CD4-positive, alpha-beta T cell treated with Interleukin-15 for 4 hours (primary cell): Measurements from ENCODE around the gene TEKTIP1.

Source experiments
- DNase-seq: peaks from one replicate; pipeline ENCODE4 v3.0.0-alpha.2; 2020; ENCODE audit warnings: low spot score

The TEKTIP1 gene

DNA sequence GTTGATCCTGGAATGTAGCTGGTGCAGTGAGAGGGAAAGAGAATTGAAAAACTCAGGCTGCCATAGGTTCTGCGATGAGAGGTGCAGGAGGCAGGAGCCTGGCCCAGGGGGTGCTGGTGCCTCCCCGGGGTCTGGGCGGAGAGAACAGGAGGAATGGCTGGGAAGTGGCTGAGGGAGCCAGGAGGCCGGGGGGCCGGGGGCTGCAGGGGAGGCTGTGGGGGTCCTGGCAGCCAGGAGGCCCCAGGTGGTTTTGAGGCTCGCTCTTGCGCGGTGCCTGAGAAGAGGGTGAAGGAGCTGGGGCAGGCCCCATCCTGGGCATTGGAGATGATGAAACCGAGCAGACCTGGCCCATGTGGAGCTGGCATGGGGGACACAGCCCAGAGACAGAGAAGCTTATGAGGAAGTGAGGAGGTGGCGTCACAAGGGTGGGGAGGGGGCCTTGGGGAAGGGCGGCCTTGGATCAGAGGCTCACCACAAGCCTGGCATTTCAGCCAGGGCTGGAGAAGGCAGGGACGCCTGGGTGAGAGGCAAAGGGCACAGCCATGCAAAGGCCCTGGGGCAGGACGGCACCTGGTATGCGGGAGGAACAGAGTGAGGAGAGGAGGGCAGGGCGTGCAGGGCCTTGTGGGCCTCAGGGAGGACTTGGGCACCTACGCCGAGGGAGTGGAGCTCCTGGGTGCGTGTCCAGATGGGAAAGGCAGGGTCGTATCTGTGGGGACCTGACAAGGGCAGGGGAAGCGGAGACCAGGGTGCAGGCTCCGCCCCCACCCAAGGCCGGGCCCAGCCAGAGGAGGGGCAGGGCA is 1.3 kb upstream of the TEKTIP1 start:
- no peak for DNase-seq

DNA sequence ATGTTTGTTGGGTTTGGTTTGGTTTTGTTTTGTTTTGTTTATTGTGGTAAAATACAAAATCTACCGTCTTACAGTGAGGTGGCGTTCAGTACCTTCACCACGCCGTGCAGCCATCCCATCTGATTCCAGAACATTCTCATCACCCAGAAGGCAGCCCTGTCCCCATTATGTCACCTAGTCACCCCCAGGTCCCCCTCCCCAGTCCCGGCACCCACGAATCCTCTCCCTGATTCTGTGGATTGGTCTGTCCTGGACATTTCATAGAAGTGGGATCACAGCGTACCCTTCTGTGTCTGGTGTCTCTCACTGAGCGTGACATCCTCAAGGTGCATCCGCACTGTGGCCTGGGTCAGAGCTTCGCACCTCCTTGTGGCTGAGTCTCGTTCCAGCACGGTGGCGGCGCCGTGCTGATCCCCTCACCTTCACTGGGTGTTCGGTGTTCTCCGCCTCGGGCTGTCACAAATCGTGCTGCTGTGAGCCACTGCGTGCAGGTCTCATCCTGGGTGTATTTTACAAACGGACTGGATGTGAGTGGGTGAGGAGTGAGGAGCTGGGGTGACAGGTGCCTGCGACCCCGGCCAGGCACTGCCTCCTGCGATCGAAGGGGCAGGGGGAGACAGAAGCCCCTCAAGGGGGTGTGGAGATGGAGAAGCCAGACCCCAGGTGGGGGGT is 580 bp upstream of the TEKTIP1 start:
- DNase-seq = no peak

DNA sequence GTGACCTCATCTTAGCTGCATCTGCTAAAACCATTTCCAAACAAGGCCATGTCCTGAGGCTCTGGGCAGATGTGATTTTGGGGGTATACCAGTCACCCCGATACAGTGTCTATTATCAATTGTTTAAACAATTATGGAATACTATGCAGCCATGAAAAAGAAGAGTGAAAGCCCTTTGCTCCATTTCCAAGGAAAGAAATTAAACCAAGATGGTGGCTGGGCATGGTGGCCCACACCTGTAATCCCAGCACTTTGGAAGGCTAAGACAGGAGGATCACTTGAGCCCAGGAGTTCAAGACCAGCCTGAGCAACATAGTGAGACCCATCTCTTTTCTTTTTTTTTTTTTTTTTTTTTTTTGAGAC is 763 bp downstream of the TEKTIP1 start:
- DNase-seq = no peak

DNA sequence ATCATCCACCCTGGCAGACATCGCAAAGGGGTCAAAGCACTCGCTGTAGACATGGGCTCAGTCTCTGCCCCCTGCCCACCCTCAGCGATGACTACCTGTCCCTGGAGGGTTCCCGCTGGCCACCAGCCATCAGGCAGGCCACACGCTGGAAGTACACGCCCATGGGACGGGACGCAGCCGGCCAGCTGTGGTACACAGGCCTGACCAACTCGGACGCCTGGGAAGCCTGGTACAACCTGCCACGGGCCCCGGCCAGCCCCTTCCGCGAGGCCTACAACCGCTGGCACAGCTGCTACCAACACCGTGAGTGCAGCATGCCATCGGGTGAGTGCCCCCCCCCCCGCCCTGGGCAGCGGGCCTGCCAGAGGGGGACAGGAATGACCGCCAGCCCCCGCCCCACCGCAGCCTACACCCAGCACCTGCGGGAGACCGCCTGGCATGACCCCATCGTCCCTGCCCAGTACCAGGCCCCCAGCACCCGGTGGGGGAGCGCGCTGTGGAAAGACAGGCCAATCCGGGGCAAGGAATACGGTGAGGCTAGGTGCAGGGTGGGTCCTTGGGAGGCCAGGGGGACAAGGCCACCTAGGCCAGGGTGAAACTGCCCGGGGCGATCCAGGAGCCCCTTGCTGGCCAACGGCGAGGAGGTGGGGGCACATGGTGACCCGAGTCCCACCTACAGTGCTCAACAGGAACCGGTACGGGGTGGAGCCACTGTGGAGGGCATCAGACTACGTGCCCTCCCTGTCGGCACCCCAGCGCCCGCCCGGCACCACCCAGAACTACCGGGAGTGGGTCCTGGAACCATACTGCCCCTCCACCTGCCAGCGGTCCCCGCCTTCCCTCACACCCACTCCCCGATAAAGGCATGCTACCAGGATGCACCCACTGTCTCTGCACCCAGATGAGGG is 4.4 kb downstream of the TEKTIP1 start:
- DNase-seq = no peak

DNA sequence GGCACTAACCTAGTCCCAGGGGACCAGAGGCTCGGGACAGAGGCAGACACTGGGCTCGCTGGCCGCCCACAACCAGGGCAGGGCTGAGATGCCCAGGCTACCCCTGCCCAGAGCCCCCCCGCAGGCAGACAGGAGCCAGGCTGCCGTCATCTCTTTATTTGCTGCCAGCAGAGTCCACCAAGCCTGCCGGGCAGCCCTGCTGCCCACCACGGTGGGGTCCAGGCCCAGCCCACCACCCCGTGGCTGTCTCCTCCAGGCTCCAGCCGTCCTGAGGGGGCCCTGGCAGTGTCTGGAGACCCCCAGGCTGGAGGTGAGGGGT is 5.0 kb downstream of the TEKTIP1 start:
- DNase-seq = no peak

DNA sequence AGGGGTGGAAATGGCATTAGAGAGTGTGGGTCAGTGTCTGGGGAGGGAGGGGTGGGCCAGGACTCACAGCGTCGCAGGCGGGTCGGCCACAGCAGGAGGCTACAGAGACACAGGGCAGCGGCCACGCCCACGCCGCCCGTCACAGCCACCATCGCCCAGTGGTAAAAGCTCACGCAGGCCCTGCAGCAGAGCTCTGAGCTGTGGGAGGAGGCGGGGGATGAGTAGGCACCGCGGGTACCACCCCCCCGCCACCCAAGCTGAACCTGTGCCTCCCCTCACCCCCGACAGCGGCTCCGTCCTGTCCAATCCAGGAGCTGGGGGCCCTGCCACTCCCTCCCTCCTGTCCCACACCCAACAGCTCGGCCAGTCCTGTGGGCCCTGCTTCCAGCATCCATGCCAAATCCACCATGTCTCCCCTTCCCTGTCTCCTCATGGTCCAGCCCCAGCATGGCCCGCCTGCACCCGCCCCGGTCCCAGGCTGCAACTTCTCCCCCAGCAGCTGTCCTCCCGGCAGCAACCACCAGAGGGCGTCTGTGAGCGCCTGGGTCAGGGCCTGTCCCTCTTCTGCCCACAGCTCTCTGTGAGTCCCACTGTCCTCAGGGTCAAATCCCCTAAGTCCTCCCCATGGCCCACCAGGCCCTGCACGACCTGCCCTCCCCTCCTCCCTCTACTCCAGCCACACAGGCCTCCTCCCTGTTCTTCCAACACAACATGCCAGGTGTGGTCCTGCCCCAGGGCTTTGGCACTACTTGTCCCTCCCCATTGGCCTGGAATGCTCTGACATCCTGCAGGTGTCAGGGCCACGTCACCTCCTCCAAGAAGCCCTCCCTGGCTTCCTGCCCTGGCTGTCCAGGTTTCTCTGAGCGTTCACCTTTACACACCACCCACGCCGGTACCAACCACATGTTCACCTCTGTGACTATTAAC is 6.0 kb downstream of the TEKTIP1 start:
- DNase-seq = peak; percentile 75

DNA sequence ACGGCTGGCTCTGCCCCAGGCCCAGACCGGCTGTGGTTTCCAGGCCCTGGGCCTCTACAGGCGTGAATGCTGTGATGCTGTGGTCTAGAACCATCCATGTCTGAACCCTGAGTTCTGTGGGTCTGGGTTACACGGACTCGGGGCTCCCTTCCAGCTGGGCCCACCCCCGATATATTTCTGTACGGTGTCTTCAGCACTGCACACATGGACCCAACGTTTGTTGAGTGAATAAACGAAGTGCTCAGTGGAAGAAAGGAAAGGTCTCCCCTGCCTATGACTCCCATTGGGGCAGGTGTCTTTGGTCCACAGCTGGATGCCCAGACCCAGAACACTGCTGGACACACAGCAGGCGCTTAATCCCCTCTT is 6.7 kb downstream of the TEKTIP1 start:
- DNase-seq = no peak

DNA sequence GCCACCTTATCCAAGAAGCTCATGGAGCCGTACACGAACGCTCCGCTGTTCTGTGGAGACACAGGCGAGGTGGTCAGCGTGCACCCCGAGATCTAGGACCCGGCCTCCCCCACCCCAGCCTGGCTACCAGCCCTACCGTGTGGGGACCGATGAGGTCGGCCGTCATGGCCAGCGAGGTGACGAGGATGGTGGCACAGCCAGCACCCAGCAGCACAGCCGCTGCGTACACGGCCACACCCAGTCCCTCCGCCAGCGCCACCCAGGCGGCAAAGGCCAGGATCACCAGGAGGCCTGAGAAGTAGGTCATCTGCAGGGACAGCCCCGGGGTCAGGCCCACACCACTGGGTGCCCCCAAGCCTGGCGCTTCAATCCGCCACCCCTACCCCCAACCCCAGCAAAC is 7.1 kb downstream of the TEKTIP1 start:
- no peak for DNase-seq

DNA sequence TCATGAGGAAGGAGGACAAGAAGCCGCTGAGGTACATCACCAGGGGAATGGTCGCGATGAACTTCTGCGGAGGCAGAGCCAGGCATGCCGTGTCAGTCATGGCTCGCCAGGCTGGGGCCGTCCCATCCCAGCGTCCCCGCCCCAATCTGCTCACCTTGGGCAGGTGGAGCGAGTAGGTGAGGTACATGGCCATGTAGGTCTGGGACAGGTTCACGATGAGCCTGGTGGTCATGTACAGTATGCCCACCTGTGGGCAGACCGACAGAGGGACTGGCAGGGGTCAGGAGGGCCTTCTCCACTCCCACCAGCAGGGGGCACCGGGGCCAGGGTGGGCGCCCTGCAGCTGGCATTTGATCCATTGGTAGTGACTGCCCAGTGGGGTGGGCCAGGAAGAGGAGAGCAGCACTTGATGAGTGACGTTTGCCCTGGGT is 8.3 kb downstream of the TEKTIP1 start:
- DNase-seq = peak; percentile 16

DNA sequence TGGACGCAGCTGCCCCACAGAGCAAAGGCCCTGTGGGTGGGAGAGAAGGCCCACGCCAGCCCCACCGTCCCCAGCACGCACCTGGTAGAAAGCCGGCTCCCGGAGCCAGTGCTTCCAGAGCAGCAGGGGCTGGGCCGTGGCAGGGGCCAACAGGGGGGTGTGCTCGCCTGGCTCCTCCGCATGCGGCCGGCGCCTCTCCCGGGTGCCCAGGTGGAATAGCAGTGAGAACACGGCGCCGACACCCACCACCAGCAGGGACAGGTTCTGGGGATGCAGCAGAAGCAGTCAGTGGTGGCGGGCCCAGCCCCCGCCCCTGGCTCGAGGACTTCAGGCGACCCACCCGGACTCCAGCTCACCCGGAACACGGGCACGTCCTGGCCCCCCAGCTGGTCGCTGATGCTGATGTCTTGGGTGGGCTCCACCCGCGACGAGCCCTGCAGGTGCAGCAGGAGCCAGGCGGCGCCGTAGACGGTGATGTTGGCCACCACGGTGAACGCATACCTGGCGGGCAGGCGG is 8.9 kb downstream of the TEKTIP1 start:
- DNase-seq = no peak

DNA sequence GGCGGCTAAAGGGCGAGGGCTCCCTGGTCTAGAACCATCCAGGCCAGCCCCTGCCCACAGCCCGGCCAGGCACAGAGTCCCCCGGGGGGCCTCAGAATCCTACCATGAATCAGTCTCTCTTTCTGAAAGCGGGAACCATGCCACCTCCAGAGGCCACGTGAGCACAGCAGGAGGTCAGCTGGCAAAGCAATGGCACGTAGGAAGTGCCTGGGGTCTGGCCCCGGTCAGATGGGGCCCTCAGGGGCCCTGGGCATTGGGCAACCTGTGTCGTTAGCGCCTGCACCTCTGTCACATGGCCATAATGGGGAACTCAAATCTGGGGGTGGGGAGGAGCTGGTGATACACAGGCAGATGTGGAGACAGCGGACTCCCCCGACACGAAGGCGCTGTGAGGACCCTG is 9.6 kb downstream of the TEKTIP1 start:
- no peak for DNase-seq

DNA sequence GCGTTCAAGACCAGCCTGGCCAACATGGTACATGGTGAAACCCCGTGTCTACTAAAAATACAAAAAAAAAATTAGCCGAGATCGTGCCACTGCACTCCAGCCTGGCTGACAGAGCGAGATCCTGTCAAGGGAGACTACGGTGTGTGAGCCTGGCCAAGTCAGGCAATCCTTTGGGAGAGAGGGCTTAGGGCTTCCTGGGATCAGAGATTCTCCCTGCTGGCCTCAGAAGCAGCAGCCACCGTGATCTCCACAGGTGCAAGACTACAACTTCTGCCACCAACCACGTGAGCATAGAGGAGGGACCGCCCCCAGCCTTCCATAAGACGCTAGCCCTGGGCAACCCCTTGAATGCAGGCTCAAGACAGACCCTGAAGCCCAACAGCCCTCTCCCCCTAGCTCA is 10.8 kb downstream of the TEKTIP1 start:
- no peak for DNase-seq

DNA sequence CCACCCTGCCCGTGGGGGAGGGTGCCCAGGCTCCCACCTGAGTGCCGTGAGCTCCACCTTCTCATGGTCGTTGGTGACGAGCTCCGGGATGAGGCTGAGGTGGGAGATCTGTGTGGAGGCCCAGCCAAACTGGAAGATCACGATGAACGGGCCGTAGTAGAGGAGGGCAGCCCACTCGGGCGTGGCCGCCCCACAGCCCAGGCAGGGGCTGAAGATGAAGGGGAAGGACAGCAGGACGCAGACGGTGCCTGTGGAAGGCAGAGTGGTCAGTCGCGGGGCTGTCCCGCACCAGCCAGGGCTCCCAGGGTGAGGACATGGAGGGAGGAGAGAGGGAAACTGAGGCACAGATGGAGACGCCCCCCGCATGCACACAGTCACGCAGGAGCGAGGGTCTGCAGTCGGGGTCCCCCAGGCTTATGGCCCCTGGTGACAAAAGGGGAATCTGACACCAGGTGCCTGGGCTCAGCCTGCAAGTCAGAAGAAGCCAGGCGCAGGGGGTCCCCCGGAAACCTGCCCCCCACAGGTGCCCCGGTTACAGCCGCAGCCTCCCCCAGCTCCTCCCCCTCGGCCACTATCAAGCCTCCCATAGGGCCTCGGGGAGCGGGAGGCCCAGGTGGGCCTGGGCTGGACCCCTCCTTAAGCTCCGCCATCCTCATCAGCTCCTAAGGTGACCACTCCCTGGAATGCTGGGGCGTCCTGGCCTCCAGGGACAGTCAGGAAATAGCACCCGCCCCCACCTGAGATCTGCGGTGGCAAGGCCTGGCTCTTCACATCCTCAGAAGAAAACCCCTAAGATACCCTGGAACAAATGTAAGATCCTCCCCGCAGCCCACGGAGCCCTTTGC is 12.2 kb downstream of the TEKTIP1 start:
- no peak for DNase-seq

DNA sequence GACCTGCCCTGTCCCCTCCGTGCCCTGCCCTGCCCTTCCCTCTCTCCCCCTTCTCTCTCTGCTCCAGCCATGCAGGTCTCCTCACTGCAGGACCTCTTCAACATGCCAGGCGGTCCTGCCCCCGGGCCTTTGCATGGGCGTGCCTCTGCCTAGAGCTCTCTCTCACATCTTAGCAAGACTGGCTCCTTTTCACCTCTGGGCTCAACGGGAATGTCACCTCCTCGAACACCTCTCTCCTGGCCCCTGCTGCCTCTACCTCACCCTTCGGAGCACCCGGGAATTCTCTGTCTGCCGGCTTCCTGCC is 12.8 kb downstream of the TEKTIP1 start:
- DNase-seq = no peak

DNA sequence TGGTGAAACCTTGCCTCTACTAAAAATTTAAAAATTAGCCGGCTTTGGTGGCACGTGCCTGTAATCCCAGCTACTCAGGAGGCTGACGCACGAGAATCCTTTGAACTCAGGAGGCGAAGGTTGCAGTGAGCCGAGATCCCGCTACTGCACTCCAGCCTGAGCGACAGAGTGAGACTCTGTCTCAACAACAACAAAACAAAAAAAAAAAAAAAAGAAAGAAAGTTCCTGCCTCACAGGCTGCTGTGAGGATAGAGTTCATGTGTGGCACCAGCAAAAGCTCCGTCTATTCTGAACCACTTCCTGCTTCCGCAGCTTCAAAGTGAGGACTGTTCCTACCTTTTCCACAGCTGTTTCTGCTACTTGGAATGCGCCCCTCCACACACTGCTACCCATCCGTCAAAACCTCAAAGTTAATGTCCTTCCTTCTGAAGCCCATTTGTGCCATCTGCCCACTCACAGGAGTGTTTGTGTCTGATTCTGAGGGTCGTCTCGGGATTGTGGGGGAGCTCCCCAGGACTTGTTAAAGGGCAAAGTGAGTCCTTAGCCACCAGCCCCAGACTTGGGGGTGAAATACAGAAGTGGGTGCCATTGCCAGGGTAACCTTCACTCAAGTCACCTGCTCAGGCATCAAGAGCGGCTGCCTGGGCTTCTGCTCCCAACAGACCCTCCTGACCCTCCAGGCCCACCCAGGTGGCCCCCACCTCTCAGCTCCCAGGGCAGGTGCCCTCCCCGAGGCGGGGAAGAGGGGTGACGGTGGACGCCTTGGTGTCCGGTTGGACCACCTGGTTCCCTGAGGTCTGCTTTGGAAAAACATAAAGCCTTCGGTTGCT is 15.5 kb downstream of the TEKTIP1 start:
- peak; percentile 49 for DNase-seq

DNA sequence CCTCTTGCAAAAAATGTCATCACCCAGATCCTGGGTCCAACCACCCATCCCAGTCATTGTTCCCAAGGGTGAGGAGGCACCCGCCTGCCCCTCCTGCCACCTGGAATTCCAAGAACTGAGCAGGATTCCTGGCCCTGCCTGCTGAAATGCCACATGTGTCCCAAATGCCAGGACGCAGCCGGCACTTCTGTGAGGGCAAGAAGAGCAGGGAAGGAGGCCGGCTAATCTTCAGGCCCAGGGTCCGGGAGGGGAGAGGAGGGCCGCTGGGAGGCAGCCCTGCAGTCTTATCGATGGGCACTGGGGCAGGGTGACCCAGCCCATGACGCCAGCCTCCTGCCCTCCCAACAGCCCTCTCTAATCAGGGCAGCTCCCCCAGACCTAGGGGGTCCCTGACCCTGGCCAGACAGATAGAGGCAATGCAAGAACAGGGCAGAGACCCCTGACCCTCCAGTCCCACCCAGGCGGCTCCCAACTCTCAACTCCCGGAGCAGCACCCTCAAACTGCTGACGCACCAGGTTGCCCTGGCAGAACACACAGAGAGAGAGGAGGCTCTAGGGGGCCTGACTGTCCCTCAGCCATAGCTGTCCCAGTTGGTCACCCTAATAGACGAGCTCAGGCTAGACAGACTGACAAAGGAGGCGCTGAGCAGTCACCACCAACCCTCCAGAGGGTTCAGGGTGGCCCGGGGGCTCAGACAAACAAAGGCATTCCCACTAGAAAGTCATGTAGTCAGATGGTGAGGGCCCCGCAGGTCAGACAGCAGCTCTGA is 16.9 kb downstream of the TEKTIP1 start:
- DNase-seq = no peak

DNA sequence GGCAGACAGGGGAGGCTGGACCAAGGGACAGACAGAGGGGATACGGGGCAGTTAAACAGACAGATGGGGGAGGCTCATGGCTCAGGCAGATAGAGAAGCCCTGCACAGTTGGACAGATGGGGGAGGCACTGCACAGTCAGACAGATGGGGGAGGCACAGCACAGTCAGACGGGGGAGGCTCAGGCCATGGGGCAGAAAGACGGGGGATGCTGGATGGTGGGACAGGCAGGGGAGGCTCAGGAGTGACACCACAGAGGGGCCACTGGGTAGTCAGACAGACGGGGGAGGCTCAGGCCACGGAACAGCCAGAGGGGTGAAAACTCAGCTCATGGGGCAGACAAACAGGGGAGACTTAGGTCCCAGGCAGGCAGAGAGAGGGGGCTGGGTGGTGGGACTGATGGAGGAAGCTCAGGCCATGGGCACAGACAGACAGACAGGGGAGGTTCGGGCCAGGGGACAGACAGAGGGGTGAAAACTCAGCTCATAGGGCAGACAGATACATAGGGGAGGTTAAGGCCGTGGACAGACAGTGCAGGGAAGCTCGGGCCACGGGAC is 17.5 kb downstream of the TEKTIP1 start:
- no peak for DNase-seq

DNA sequence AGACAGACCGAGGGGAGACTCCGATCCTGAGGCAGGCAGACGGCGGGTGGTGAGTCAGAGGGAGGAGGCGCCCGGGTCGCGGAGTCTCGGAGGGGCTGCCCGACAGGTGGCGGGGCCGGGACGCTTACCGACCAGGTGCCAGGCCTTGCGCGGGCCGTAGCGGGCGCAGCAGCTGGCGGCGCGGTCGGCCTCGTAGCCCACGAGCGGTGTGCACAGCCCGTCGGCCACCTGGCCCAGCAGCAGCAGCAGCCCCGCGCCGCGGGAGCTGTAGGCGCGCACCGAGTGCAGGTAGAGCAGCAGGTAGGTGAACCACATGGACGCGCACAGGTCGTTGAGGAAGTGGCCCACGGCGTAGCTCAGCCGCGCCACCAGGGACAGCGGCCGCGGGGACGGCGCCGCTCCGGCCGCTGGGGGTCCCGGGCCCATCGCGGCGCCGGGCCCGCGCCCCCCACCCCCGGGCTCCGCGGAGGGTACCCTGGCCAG is 18.0 kb downstream of the TEKTIP1 start:
- DNase-seq = peak; percentile 59
